IPS-15b (cell line): ENCODE results near the gene STX1B.
"Not testable (repeated sequence)": the region's sequence is repeated elsewhere in the genome, so short reads cannot be mapped to it uniquely, and the experiment has no call there.

ENCODE experiments used
- H3K27me3 ChIP-seq: one replicate; pipeline ENCODE4 v1.6.1; 2013; ENCODE audit warnings: low read length; ENCODE audit not compliant: control insufficient read depth, insufficient read depth
- H3K36me3 ChIP-seq: one replicate; pipeline ENCODE4 v1.6.1; 2013; ENCODE audit warnings: low read length; ENCODE audit not compliant: control insufficient read depth, insufficient read depth
- H3K4me1 ChIP-seq: one replicate; pipeline ENCODE4 v1.6.1; 2013; ENCODE audit warnings: mild to moderate bottlenecking, low read length; ENCODE audit not compliant: control insufficient read depth, insufficient read depth
- H3K4me3 ChIP-seq: one replicate; pipeline ENCODE4 v1.5.1; 2013; ENCODE audit warnings: low read depth, low read length
- H3K9ac ChIP-seq: one replicate; pipeline ENCODE4 v1.6.1; 2013; ENCODE audit warnings: low read depth, mild to moderate bottlenecking, low read length
- H3K9me3 ChIP-seq: one replicate; pipeline ENCODE4 v1.6.1; 2013; ENCODE audit warnings: mild to moderate bottlenecking, low read length; ENCODE audit not compliant: control insufficient read depth, insufficient read depth

Gene STX1B

DNA sequence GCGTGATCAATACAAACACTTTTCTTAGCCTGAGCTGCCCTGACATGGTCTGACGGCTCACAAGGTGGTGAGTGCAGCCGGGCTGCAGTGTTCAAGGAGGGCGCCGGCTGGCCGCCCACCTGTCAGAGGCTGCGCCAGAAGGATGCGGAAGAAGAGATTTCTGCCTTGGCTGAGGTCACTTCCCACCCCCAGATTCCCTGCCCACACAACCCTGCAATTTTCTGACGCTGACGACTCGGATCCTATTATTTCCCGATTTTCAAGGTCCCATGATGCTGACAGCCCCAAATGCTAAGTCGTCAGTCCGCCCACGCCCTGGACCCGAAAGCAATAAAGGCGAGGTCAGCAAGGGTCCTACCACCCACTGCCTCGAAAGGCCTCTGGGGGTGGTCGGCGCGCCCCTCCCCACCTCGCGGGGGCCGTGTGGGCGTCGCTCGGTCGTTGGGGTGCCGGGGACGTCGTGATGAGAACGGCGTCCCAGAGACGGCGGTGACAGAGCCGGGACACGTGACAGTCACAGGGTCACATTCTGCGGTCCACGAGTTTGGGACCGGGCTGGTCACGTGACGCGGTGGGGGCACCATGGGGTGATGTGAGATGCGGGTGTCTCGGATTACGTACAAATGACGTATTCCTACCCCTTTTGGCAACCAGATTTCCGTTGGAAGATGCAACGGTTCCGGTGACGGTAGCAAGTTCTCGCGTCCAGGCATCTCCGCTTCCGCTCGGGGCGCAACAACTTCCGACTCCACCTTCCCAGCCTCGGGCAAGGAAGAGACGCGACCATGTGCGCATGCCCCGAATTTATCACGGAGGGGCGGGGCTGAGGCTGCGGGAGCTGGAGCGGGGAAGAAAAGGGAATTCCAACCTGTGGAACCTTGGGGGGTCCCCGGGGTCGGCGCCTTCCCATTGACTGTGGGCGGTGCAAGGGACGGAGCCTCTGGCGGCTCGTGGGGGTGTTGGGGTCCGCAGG lies 22.6 kb upstream of the STX1B start, which contains the start of gene STX4:
Gene STX4, plus strand, starts transcription at position 823 of the 973 bp plus-strand sequence. CDS start 248 bp downstream, outside the sequence.
- peaks cover 4% of the 10 kb centered on the region for H3K36me3 ChIP-seq
- H3K4me1 ChIP-seq = peaks cover 6% of the 10 kb centered on the region
- peak within 1 kb of the TSS; percentile 97 for H3K4me3 ChIP-seq
- no peaks in the 10 kb centered on the region for H3K27me3 ChIP-seq
- H3K9ac ChIP-seq = peak within 1 kb of the TSS; percentile 54
- no peaks in the 10 kb centered on the region for H3K9me3 ChIP-seq

DNA sequence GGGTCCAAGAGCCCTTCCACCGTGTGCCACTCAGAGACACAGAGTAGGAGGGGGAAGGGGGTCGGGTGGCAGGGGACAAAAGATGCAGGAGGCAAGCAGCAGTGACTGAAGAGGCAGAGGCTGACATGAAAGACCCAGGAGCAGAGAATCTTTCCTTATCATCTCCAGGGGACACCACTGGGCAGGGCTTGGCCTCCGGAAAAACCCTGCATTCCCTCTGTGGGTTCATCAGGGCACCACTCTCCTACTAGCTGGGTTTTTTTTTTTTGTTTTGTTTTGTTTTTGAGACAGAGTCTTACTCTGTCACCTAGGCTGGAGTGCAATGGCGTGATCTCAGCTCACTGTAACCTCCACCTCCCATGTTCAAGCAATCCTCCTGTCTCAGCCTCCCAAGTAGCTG lies 20.8 kb upstream of the STX1B start:
- Histone ChIP-seq H3K27me3 (no peaks in the 10 kb centered on the region), H3K9me3 (no peaks in the 10 kb centered on the region), H3K4me3 (no peak overlapping the region), H3K36me3 (no peaks in the 10 kb centered on the region), H3K4me1 (peaks cover 6% of the 10 kb centered on the region), H3K9ac (no peak overlapping the region)

DNA sequence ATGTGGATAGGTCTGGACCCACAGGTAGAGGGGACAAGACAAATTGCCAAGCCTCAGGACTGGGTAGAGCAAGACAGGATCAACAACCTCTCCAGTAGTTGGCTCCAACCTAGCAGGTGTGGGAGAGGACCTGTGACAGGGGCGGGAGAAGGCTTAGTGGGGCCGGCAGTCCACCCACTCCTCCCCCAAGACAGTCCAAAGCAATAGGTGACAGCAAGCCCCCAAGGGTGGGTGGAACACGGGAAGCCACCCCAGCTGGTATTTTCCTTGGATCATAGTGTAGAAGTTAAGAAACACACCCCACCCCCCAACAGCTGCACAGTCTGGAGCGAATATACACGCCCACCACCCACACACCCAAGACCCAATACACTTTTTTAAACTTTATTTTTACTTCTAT lies 18.8 kb upstream of the STX1B start:
- Histone ChIP-seq H3K4me1 (peaks cover 4% of the 10 kb centered on the region), H3K27me3 (no peaks in the 10 kb centered on the region), H3K36me3 (no peaks in the 10 kb centered on the region), H3K4me3 (no peak overlapping the region), H3K9me3 (no peaks in the 10 kb centered on the region), H3K9ac (no peak overlapping the region)

DNA sequence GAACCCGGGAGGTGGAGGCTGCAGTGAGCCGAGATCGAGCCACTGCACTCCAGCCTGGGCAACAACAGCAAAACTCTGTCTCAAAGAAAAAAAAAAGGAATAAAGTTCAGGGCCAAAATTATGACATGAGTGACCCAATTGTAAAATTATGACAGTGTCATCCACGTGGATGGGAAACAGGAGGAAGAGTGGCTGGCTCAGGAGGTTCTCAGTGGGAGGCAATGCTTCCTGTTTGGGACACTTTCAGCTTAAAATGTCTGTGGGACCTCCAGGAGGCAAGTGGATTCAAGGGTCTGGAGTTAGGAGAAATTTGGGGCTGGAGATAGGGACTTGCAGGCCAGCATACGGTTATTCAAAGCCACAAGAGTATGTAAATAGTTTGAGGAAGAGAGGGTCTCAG lies 14.9 kb upstream of the STX1B start:
- Histone ChIP-seq H3K4me3 (no peak overlapping the region), H3K9me3 (no peaks in the 10 kb centered on the region), H3K4me1 (no peaks in the 10 kb centered on the region), H3K36me3 (no peaks in the 10 kb centered on the region), H3K27me3 (no peaks in the 10 kb centered on the region), H3K9ac (no peak overlapping the region)

DNA sequence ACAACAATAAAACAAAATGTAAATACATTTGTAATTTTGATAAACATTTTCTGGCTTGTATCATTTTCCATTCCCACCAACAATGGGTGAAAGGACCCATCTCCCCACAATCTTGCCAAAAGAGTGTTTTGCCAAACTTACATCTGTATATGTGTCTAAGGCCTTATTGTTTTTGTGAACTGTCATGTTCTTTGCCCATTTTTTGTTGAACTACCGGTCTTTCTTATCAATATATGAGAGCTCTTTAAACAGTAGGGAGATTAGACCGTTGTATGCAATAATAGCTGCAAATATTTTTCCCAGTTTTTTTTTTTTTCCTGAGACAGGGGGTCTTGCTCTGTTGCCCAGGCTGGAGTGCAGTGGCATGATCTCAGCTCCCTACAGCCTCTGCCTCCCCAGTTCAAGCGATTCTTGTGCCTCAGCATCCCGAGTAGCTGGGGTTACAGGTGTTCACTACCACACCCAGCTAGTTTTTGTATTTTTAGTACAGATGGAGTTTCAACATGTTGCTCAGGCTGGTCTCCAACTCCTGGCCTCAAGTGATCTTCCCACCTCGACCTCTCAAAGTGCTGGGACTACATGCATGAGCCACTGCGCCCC lies 13.3 kb upstream of the STX1B start:
- no peaks in the 10 kb centered on the region for H3K27me3 ChIP-seq
- H3K4me1 ChIP-seq = no peaks in the 10 kb centered on the region
- no peak overlapping the region for H3K4me3 ChIP-seq
- H3K36me3 ChIP-seq = no peaks in the 10 kb centered on the region
- H3K9ac ChIP-seq = no peak overlapping the region
- H3K9me3 ChIP-seq = no peaks in the 10 kb centered on the region

DNA sequence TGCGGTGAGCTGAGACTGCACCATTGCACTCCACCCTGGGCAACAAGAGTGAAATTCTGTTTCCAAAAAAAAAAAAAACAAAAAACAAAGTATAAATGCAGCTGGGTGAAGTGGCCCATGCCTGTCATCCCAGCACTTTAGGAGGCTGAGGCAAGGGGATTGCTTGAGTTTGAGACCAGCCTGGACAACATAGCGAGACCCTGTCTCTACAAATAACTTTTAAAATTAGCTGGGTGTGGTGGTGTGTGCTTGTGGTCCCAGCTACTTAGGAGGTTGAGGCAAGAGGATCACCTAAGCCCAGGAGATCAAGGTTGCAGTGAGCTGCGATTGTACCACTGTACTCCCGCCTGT lies 12.8 kb upstream of the STX1B start:
- no peak overlapping the region for H3K4me3 ChIP-seq

DNA sequence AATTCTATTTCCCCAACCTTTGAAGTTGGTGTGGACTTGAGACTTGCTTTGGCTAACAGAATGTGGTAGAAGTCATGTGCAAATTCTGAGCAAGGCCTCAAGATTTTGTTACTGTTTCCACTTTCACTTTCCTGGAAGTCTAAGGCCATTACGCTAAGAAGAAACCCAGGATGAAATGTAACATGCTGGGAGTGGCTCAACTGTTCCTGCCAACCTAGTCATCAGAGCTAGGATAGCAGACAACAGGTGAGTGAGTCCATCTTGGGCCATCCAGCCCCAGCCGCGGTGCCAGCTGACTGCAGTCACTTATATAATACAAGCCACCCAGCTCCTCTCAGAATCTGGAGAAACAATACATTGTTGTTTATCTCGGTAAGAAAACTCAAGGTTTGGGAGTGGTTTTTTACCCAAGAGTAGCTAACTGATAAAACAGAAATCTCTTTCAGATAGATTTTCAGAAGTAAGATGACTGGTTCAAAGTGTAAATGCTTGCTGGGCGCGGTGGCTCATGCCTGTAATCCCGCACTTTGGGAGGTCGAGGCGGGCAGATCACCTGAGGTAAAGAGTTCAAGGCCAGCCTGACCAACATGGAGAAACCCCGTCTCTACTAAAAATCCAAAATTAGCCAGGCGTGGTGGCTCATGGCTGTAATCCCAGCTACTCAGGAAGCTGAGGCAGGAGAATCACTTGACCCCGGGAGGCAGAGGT lies 12.3 kb upstream of the STX1B start:
- H3K4me1 ChIP-seq = no peaks in the 10 kb centered on the region
- no peaks in the 10 kb centered on the region for H3K36me3 ChIP-seq
- no peaks in the 10 kb centered on the region for H3K9me3 ChIP-seq
- H3K4me3 ChIP-seq = no peak overlapping the region
- no peak overlapping the region for H3K9ac ChIP-seq
- no peaks in the 10 kb centered on the region for H3K27me3 ChIP-seq

More for the DNA sequence above, 12.8 kb upstream of the STX1B start:
- no peaks in the 10 kb centered on the region for H3K4me1 ChIP-seq
- H3K9ac ChIP-seq = no peak overlapping the region
- no peaks in the 10 kb centered on the region for H3K9me3 ChIP-seq
- no peaks in the 10 kb centered on the region for H3K36me3 ChIP-seq
- H3K27me3 ChIP-seq = no peaks in the 10 kb centered on the region

DNA sequence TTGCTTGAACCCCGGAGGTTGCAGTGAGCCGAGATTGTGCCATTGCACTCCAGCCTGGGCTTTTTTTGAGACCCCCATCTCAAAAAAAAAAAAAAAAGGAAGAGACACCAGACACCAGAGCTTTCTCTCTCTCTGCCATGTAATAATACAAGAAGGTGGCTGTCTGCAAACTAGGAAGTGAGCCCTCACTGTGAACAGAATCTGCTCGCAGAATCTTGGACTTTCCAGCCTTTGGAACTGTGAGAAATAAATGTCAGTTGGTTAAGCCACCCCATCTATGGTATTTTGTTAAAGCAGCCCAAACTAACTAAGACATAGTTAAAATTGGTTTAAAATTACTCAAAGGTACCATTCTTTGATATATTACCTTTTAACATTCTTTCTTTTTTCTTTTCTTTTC lies 10.1 kb upstream of the STX1B start:
- H3K36me3 ChIP-seq = no peaks in the 10 kb centered on the region
- H3K27me3 ChIP-seq = no peaks in the 10 kb centered on the region
- H3K4me1 ChIP-seq = no peaks in the 10 kb centered on the region
- H3K9me3 ChIP-seq = no peaks in the 10 kb centered on the region
- no peak overlapping the region for H3K9ac ChIP-seq
- no peak overlapping the region for H3K4me3 ChIP-seq

DNA sequence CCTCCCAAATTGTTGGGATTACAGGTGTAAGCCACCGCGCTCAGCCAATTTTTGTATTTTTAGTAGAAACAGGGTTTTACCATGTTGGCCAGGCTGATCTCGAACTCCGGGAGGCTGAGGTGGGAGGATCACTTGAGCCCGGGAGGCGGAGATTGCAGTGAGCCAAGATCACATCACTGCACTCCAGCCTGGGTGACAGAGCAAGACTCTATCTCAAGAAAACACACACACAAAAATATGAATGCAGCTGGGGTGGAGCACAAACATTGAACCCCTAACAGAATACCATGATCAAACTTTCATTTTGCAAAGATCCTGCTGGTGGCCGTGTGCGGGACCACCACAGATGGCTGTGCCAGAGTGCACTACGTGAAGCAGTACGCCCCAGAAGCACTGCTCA lies 7.3 kb upstream of the STX1B start:
- not testable (repeated sequence) for H3K4me1 ChIP-seq, H3K36me3 ChIP-seq, H3K9me3 ChIP-seq, H3K27me3 ChIP-seq, H3K4me3 ChIP-seq
- H3K9ac ChIP-seq = peak overlapping the region; percentile 3

DNA sequence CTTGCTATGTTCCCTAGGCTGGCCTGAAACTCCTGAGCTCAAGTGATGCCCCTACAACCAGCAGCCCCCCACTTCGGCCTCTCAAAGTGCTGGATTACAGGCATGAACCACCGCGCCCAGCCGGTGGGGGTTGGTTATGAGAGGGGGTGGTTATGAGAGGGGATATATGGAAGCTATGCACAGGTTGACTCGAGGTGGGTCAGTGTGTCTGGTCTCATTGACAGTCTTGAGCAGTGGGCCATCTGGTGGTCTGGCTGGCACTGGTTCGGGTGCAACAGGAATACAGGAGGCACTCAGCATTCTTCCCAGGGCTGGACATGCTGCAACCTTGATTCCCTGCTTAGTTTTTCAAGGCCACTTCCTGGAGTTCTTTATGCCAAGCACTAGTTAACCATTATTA lies 5.6 kb upstream of the STX1B start:
- Histone ChIP-seq H3K27me3 (peaks cover 7% of the 10 kb centered on the region), H3K9ac (no peak overlapping the region), H3K9me3 (no peaks in the 10 kb centered on the region), H3K4me3 (no peak overlapping the region), H3K36me3 (no peaks in the 10 kb centered on the region), H3K4me1 (no peaks in the 10 kb centered on the region)

DNA sequence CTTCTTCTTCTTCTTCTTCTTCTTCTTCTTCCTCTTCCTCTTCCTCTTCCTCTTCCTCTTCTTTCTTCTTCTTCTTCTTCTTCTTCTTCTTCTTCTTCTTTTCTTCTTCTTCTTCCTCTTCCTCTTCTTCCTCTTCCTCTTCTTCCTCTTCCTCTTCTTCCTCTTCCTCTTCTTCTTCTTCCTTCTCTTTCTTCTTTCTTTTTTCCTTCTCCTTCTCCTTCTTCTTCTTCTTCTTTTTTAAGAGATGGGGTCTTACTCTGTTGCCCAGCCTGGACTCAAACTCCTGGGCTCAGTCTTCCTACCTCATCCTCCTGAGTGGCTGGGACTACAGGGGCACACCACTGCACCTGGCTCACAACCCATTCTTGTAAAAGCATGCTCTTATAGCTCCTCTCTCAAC lies 2.9 kb upstream of the STX1B start:
- not testable (repeated sequence) for H3K4me3 ChIP-seq, H3K27me3 ChIP-seq, H3K9me3 ChIP-seq, H3K9ac ChIP-seq, H3K36me3 ChIP-seq, H3K4me1 ChIP-seq
